ENCODE data around the gene TGFBR3. TPM values are rescaled to one million over a fixed set of nuclear protein-coding genes. Genes with fewer than 3 reads are reported as not detected.

TGFBR3 gene
- total and polyA plus RNA-seq, 2 of the 8 experiments (the other 6 are each of a cell fraction or from before 2014, with no cell fraction given), result 2.0 to 6.1 TPM

- TF ChIP-seq CHD7 (IDR thresholded peaks at IDR 0.05; ENCODE audit: insufficient replicate concordance, low read length) (no peak), CHD2 (IDR thresholded peaks at IDR 0.05; ENCODE audit: low read length) (no peak), GABPA (IDR thresholded peaks at IDR 0.05; ENCODE audit: borderline replicate concordance, insufficient read depth, low read length) (no peak)
These were observed 132.1 kb downstream of the TGFBR3 start (continued) for GRCh38 chr1:91753878-91754277.

Data from H1 (cell line).